GM18507 (cell line): ENCODE measurements around the gene RGL3.
A peak's percentile ranks its signal among the peaks of the same experiment; 100 is the strongest.
"Not testable (repeated sequence)": the region's sequence is repeated elsewhere in the genome, so short reads cannot be mapped to it uniquely, and the experiment has no call there.

Experiments used
- DNase-seq: peaks from one replicate; pipeline ENCODE4 v3.0.0; 2011; ENCODE audit warnings: low read depth; ENCODE audit not compliant: insufficient read length; ENCODE audit errors: extremely low spot score
- FAIRE-seq: peaks from 2 replicates; lab custom pipeline; 2011; peaks lifted over from hg19 to GRCh38; lab: Jason Lieb, UNC

Gene RGL3, protein sequence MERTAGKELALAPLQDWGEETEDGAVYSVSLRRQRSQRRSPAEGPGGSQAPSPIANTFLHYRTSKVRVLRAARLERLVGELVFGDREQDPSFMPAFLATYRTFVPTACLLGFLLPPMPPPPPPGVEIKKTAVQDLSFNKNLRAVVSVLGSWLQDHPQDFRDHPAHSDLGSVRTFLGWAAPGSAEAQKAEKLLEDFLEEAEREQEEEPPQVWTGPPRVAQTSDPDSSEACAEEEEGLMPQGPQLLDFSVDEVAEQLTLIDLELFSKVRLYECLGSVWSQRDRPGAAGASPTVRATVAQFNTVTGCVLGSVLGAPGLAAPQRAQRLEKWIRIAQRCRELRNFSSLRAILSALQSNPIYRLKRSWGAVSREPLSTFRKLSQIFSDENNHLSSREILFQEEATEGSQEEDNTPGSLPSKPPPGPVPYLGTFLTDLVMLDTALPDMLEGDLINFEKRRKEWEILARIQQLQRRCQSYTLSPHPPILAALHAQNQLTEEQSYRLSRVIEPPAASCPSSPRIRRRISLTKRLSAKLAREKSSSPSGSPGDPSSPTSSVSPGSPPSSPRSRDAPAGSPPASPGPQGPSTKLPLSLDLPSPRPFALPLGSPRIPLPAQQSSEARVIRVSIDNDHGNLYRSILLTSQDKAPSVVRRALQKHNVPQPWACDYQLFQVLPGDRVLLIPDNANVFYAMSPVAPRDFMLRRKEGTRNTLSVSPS

DNA sequence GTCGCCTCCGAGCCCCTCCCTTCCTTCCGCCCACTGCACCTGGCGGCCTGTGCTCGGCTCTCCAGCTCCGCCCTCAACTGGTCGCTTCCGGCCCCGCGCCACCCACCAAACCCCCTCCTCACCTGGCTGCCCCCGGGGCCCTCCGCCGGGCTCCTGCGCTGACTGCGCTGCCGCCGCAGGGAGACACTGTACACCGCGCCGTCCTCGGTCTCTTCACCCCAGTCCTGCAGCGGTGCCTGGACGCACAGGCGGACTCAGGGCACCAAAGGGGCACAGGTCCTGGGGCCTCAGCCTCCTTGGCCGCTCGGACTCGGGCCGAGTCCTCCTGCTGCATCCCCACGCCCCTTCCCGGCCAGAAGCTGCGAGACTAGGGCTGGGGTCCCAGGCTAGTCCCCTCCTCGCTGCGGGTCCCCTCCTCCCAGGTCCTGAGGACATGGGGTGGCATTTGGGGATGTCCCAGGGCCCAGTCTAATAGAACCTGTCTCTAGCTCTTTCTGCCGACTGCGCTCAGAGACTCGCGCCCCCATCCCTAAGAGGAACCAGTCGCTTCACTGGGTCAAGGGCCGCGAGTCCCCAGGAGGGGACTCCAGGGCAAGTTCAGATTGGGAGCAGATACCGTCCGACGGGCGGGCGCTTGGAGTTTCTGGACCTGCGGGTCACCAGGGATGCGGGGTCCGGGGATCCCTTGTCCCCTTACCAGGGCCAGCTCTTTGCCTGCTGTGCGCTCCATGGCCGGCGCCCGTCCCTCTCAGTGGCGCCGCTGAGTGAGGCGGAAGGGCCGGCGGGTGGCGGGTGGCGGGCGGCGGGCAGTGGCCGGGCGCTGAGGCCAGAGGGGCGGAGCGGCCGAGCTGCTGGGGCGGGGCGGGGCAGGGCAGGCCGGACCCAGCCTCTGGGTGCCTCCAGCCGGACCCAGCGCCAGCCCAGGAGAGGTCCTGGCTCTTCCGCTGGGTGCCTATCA lies at the start of gene RGL3:
Gene RGL3, minus strand, starts transcription at position 766 of the 958 bp plus-strand sequence. Its CDS starts 36 bp downstream, at position 730.
- DNase-seq (no peak), FAIRE-seq (no peak)

DNA sequence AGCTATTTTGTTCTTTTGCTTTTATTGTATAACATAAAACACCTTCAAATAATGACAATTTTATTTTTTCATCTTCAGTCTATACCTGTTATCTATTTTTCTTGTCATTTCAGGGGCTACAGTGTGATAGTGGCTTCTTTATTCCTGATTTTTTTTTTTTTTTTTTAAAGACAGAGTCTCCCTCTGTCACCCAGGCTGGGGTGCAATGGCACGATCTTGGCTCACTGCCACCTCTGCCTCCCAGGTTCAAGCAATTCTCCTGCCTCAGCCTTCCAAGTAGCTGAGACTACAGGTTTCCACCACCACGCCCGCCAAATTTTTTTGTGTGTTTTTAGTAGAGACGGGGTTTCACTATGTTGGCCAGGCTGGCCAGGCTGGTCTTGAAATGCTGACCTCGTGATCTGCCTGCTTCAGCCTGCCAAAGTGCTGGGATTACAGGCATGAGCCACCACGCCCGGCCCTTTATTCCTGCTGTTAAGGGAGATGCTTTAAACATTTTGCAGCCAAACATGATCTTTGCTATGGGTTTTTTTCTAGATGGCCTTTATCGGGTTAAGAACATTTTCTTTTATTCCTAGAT lies 49.2 kb upstream of the RGL3 start:
- not testable (repeated sequence) for DNase-seq, FAIRE-seq

DNA sequence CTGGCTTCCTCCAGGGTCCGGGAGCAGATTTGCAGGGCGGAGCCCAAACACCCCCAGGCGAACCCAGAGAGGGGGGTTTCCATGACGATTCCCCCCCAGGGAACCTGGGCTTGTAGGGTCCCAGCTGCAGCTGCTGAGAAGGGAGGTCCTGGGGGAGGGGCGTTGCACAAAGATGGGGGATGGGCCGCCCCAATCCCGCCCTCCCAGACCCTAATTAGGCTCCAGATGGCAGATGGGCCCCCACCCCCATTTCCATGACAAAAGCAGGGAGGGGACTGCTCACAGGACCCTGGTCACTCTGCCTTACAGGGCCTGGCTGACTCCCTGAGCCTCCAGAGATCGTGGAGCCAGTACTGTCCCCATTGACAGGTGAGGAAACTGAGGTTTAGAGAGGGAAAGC lies 46.5 kb upstream of the RGL3 start:
- DNase-seq (no peak), FAIRE-seq (no peak)

DNA sequence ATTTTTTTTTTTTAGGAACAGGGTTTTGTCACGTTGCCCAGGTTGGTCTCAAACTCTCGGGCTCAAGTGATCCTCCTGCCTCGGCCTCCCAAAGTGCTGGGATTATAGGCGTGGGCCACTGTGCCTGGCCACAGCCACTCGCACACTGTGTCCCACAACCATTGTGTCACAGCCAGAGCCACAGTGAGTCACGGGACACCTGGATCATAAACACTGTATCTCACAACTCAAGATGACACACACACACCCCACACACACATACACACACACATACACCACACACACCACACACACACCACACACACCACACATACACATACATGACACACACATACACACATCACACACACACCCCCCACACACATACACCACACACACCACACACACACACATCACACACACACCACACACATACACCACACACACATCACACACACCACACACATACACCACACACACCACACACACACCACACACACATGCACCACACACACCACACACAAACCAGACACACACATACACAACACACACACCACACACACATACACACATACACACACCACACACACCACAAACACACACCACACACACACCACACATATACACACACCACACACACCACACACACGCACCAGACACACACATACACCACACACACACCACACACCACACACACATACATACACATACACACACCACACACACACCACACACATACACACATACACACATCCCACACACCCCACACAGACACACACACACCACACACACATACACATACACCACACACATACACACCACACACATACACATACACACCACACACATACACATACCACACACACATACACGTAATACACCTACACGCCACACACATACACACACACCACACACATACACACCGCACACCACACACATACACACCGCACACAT lies 45.5 kb upstream of the RGL3 start:
- peak; percentile 77 for FAIRE-seq
- DNase-seq, result no peak

DNA sequence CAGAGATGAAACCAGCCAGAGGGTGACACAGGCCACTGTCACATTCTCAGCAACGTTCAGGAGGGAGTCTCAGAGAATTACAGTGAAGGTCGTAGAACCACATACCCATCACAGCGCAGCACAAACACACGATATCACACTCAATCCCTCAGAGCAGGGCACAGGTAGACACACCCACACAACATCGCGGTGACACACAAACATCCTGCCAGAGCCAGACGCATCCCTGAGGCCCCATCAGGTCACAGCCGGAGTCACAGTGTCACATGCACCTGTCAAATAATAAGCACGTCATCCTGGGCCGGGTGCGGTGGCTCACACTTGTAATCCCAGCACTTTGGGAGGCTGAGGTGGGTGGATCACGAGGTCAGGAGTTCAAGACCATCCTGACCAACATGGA lies 44.3 kb upstream of the RGL3 start:
- DNase-seq (no peak), FAIRE-seq (no peak)

DNA sequence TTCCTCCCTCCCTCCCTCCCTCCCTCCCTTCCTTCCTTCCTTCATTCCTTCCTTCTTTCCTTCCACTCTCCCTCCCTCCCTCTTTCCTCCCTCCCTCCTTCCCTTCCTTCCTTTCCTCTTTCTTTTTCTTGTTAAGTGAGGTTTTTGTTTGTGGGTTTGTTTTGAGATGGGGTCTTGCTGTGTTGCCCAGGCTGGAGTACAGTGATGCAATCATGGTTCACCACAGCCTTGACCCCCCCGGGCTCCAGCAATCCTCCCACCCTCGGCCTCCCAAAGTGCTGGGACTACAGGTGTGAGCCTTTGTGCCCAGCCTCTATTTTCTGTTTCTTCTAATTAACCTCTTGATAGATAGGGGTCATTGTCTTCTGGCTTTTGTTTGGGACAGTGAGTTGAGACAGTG lies 42.3 kb upstream of the RGL3 start:
- DNase-seq, result no peak
- no peak for FAIRE-seq

DNA sequence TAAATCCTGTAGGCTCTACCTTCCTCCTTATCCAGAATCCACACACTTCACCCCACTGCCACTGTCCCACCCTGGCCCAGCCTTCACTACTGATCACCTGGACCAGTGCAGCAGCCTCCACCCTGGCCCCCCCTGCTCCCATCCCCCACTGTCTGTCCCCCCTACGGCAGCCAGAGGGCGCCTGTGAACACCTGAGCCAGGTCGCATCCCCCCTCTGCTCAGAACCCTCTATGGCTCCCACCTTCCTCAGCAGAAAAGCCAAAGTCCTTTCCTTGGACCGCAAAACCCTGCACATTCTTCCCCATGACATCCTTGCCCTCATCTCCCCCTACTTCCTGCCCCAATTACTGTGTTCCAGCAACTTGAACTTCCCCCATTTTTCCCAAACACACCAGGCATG lies 41.1 kb upstream of the RGL3 start:
- FAIRE-seq, result no peak

DNA sequence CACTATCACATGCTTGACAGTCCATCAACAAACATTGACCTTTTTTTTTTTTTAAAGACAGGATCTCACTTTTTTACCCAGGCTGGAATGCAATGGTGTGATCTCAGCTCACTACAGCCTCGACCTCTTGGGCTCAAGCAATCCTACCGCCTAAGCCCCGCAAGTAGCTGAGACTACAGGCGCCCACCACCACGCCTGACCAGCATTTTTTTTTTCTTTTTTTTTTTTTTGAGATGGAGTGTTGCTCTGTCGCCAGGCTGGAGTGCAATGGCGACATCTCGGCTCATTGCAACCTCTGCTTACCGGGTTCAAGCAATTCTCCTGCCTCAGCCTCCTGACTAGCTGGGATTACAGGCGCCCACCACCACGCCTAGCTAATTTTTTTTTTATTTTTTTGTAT lies 39.8 kb upstream of the RGL3 start:
- FAIRE-seq, DNase-seq: not testable (repeated sequence)

More for the DNA sequence above, 41.1 kb upstream of the RGL3 start:
- no peak for DNase-seq

DNA sequence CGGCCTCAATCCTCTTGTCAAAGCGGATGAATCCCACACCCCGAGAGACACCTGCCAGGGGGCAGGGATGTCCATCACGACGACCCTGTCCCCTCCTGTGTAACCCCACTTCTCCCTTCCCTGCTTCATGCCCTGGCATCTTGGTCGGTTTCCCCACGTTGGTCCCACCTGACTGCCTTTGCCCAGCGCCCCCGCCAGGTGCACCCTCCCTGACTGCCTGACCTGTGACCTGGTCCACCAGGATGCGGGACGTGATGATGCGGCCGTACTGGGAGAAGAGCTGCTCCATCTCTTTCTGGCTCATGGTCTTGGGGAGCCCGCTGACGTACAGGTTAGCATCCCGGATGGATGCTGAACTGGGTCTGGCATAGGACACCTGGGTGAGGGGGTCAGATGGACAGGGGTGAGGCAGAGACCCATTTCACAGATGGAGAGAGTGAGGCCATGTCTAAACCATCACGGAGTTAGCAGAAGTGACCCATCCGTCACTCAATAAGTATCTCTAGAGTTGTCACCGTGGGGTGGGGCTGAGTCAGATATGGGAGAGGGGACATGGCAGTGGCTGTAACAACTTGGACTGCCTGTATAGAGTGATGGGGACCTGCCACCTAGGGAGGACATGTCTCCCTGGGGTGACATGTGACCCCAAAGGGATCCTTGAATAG lies 39.3 kb upstream of the RGL3 start:
- no peak for DNase-seq
- FAIRE-seq, result no peak

DNA sequence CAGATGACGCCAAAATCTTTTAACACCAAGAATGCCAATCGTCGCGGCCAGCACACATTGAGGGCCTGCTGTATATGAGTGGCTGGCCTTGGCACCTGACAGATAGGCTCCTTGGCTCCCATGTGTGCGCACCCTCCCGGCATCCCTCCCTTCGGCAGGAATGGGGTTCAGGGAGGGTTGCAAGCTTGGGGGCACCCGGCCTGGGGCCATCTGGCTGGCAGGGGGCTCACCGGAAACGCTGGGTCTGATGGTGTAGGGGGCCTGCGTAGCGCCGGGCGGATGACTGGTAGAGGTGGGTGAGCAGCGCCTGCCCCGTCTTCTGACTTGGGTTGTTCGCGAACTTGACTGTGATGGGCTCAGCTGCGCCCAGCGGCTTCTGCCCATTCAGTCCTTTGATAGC lies 38.7 kb upstream of the RGL3 start:
- no peak for FAIRE-seq

DNA sequence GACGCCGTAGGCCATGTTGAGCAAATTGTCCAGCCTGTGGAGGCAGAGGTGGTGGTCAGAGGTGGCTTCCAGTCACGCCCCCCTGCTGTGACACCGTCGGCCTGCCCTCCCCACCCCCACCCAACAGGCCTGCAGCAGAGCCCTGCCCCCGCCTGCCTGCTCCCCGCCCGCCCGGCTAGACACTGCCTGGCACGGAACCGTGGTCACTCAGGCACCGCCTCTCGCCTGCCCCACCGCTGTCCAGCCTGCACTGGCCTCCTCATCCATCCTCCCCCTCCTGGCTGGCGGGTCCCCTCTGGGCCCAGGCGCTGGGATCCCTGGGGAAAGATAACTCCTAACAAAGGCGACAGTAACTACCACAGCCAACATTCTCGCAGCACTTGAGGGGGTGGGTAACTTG lies 38.0 kb upstream of the RGL3 start:
- no peak for FAIRE-seq

More for the DNA sequence above, 38.7 kb upstream of the RGL3 start:
- no peak for DNase-seq

DNA sequence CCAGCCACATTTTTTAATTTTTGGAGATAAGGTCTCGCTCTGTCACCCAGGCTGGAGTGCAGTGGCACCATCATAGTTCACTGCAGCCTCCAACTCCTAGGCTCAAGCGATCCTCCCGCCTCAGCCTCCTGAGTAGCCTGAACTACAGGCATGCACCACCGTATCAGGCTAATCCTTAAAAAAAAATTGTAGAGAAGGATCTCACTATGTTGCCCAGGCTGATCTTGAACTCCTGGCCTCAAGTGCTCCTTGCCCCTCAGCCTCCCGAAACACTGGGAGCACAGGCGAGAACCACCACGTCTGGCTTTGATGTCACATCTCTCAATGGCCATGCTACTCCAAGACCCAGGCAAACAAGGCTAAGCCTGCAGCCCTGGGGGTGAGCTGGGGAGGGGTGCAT lies 37.5 kb upstream of the RGL3 start:
- FAIRE-seq, result no peak
- no peak for DNase-seq

More for the DNA sequence above, 38.0 kb upstream of the RGL3 start:
- no peak for DNase-seq

DNA sequence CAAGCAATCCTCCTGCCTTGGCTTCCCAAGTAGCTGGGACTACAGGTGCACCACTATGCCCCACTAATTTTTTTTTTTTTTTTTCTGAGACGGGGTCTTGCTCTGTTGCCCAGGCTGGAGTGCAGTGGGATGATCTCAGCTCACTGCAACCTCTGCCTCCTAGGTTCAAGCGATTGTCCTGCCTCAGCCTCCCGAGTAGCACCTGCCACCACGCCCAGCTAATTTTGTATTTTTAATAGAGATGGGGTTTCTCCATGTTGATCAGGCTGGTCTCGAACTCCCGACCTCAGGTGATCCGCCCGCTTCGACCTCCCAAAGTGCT lies 36.1 kb upstream of the RGL3 start:
- not testable (repeated sequence) for FAIRE-seq, DNase-seq

DNA sequence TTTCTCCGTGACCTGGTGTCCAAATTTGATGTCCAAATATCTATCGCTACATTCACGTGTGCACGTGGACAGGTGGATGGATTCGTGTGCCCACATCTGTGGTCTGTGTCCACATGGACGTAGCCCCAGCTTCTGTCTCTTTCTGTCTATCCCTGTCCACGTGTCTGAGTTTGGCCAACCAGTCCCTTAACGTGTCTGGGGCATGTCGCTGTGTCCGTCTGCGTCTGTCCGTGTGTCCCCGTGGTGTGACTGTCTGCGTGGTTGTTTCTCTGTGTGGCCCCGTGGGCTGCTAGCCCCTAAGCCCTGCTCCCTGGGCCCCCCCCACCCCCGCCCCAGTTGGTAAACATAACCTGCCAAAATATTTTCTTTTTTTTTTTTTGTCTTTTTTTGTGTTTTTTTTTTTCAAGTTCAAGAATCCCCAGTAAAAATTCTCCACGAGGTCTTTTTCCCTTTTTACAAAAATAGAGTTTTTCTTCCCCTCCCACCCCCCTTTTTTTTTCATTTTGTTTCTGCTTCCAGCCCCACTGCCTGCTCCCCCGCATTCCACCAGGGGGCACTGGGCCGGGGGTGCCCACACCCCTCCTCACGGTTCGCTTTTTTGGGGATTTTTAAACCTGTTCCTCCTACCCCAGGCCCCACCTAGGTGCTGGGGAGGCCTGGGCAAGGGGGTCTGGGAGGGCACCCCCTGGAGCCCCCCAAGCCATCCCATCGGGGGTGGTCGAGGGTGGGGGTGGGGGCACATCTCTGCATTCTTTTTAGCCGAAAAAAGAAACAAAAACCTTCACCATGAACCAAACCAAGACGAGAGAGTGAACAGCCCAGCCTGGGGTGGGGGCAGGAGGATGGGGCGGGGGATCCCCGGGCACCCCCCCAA lies 34.6 kb upstream of the RGL3 start:
- no peak for DNase-seq
- no peak for FAIRE-seq

DNA sequence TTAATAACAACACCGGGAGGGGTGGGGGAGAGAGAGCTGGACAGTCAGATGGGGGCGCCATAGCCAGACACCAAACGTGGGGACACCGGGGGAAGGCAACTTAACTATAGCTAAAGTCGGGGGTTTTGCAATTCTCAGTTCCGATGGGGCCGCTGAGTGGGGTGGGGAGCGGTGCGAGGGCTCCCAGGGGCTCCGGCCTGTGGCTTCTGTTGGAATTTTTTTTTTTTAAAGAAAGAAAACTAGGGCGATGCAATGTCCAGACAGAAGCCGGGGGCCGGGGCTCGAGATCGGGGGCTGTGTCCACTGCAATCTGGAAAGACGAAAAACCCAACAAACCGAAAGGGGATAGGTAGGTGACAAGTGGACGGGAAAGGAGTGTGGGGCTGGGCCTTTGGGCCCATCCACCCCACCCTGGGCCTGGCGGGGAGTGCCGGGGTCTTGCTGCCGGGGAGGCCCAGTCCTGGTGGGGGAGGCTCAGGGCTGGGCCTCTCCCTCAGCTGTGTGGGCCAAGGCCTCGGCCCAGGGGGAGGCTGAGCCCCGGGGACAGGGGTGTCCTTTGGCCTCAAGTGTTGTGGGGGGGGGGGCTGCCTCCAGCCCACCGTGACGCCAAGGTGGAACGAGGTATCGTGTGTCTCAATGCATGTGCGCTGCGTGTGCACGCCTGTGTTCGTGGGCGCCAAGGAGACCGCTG lies 33.7 kb upstream of the RGL3 start:
- FAIRE-seq (no peak), DNase-seq (no peak)

DNA sequence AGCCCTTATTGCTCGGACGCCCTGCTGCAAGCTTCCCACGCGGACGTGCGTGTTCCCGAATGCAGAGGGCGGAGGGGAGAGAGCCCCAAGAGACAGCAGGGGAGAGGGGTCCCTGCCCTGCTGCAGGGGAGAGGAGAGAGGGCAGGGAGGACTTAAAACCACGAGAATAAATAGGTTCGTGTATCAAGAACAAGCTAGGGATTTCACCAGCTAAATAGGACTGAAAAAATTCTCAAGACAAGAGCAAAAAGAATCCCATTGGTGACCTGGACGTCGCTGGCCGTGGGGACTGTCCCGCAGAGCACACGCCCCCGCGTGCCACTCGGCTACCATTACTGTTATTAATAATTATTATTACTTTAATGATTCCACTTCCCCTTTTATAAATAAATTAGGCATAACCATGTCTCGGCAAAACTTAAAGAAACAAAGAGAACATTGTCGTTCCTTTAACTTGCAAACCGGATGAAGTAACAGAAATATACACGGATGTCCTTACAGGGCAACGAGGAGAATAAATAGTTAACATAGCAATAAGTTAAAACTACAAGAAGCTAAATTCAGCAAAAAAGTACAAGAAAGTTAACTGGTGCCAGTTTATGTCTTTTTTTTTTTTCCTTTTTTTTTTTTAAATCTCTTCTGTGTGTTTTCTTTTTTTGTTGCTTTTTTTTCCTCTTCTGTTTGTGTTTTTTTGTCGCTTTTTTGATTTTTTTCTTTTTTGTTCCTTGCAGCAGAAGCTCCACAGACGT lies 32.9 kb upstream of the RGL3 start:
- FAIRE-seq, result peak; percentile 24
- DNase-seq, result no peak
